HEK293 (cell line): Measurements from ENCODE around the gene PXDC1.

Experiments used
- CTCF ChIA-PET: fragments of 350-600 bp; formaldehyde crosslinking; extraction: SDS; loops from one replicate; lab custom pipeline; 2021; ENCODE audit warnings: antibody characterized with exemption; lab: Yijun Ruan, JAX
- POLR2A ChIA-PET: fragments of 300-600 bp; formaldehyde crosslinking; extraction: SDS; loops from one replicate; lab custom pipeline; 2020; ENCODE audit warnings: antibody characterized with exemption, inconsistent platforms; lab: Yijun Ruan, JAX
- H3K27ac ChIP-seq: fragments of 200-500 bp; sonication (Bioruptor generic); 2 replicates; pipeline ENCODE4 v1.5.1; 2014; ENCODE audit warnings: low read depth, low read length, control low read depth, inconsistent platforms; ENCODE audit errors: extremely low read depth
- H3K36me3 ChIP-seq, 2 experiments: fragments of 200-500 bp in 1 of 2; sonication (Bioruptor generic) in 1 of 2; 1 replicate in 1 of 2; 2 replicates in 1 of 2; pipeline ENCODE4 v1.5.1; 2014 to 2017; ENCODE audit warnings: inconsistent platforms in 2 of 2, low read length in 2 of 2; ENCODE audit not compliant: control insufficient read depth in 2 of 2, insufficient read depth in 1 of 2
- H3K4me1 ChIP-seq: fragments of 200-500 bp; sonication (Bioruptor generic); 2 replicates; pipeline ENCODE4 v1.5.1; 2014; ENCODE audit warnings: mild to moderate bottlenecking, low read length, inconsistent platforms; ENCODE audit not compliant: control insufficient read depth, insufficient read depth
- H3K4me3 ChIP-seq: 2 replicates; pipeline ENCODE4 v1.5.1; 2011; ENCODE audit warnings: low read depth, mild to moderate bottlenecking, control low read depth, low read length, moderate library complexity
- H3K9me3 ChIP-seq: fragments of 200-500 bp; sonication (Bioruptor generic); 2 replicates; pipeline ENCODE4 v1.5.1; 2014; ENCODE audit warnings: low read depth, low read length, inconsistent platforms; ENCODE audit not compliant: control insufficient read depth, insufficient read depth
- AEBP2 ChIP-seq: fragments of 450-650 bp; formaldehyde crosslinking; IDR thresholded peaks from 2 replicates; pipeline ENCODE4 v1.5.1; 2016; ENCODE audit warnings: missing biosample characterization, missing genetic modification characterization, borderline replicate concordance
- KLF1 ChIP-seq: fragments of 450-650 bp; formaldehyde crosslinking; IDR thresholded peaks from 2 replicates; pipeline ENCODE4 v1.5.1; 2016; ENCODE audit warnings: missing biosample characterization, missing genetic modification characterization
- PRDM2 ChIP-seq: fragments of 450-650 bp; formaldehyde crosslinking; IDR thresholded peaks from 2 replicates; pipeline ENCODE4 v1.5.1; 2016; ENCODE audit warnings: missing biosample characterization, missing genetic modification characterization, borderline replicate concordance
- ZFHX2 ChIP-seq: fragments of 450-650 bp; formaldehyde crosslinking; conservative IDR thresholded peaks from 2 replicates; pipeline ENCODE4 v1.5.1; 2016; ENCODE audit warnings: missing biosample characterization, missing genetic modification characterization
- ZNF426 ChIP-seq: fragments of 450-650 bp; formaldehyde crosslinking; IDR thresholded peaks from 2 replicates; pipeline ENCODE4 v1.5.1; 2017; ENCODE audit warnings: missing biosample characterization, missing genetic modification characterization, mild to moderate bottlenecking, inconsistent platforms, moderate library complexity
- ZNF449 ChIP-seq: fragments of 450-650 bp; formaldehyde crosslinking; IDR thresholded peaks from 2 replicates; pipeline ENCODE4 v1.5.1; 2017; ENCODE audit warnings: missing biosample characterization, mild to moderate bottlenecking, missing genetic modification characterization, moderate library complexity
- ZNF623 ChIP-seq: fragments of 450-650 bp; formaldehyde crosslinking; IDR thresholded peaks from 2 replicates; pipeline ENCODE4 v1.5.1; 2016; ENCODE audit warnings: missing biosample characterization, missing genetic modification characterization
- ZNF704 ChIP-seq: fragments of 450-650 bp; formaldehyde crosslinking; IDR thresholded peaks from 2 replicates; pipeline ENCODE4 v1.5.1; 2016; ENCODE audit warnings: missing biosample characterization, missing genetic modification characterization
- ZNF785 ChIP-seq: fragments of 450-650 bp; formaldehyde crosslinking; IDR thresholded peaks from 2 replicates; pipeline ENCODE4 v1.5.1; 2016; ENCODE audit warnings: missing biosample characterization, missing genetic modification characterization
- TF ChIP-seq, protein P1 (sequence below): fragments of 450-650 bp; formaldehyde crosslinking; IDR thresholded peaks from 2 replicates; pipeline ENCODE4 v1.5.0; 2017; ENCODE audit warnings: missing biosample characterization, missing genetic modification characterization, borderline replicate concordance

PXDC1 gene

GRCh38 chr6:3748208-3749066, 3.1 kb downstream of the PXDC1 start (continued):
- no peak for TF ChIP-seq PRDM2

DNA sequence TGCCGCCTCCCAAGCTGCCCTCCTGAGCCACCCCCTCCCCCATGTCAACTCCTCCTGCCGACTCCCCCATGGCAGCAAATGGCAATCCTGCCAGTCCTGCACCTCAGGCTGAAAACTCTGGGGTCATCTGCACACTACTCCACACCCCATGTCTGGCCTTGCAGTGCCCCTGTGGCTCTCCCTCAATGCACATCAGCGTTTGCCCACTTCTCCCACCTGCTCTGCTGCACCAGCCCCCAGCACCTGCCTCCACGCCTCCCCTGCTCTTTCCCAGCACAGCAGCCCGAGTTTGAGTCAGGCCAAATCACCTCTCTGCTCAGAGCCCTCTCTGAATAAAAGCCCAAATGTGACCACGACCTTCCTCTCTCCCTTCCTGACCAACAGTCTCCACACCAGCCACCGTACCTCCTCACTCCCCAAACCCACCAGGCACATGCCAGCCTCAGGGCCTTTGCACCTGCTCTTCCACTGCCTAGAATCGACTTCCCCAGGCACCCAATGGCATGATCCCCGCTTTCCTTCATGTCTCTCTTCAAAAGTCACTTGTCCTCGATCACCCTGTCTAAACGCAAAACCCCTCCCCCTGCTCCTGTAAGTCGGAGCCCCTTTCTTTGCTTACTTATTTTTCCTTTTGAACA, 4.3 kb downstream of the PXDC1 start:
- peak; percentile 96 for TF ChIP-seq ZNF623
- no peak for TF ChIP-seq ZFHX2 (tag by site-specific recombination)
- H3K9me3 ChIP-seq = no peaks in the 10 kb centered on the region
- H3K4me1 ChIP-seq = peaks cover 9% of the 10 kb centered on the region
- no peak overlapping the region for H3K4me3 ChIP-seq
- H3K36me3 ChIP-seq = peaks cover 0 to 6% of the 10 kb centered on the region in 2 experiments; a peak in 1 of 3 replicates
- ChIA-PET POLR2A (no interaction called here), CTCF (interaction anchor here (0.6 to 7.8 kb wide), 19 partner anchors 12 to 639 kb away, joined by 3 to 107 read pairs (median 8); partner anchors contain the start of gene FAM50B)
- H3K27ac ChIP-seq = no peak overlapping the region

DNA sequence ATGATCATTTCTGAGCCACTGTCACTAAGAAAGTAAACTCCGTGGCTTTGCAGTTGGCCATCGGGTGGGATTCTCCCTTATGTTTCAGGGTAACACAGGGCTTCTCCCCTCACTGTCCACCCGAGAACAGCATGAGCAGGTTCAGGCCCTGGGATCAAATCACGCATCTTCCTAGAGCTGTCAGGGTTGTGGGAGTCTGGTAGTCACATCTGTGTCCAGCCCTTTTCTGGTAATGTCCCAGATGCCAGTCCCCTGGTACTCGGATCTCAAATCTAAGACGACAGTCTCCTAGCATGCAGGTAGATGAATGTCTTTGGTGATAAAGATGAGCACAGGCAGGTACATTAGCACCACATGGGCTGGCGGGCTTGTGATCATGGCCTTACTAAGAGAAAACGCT, 4.8 kb downstream of the PXDC1 start:
- H3K27ac ChIP-seq = no peak overlapping the region
- TF ChIP-seq AEBP2 (tag by site-specific recombination) (no peak), ZNF426 (tag by site-specific recombination) (no peak), ZNF449 (no peak), KLF1 (no peak), ZNF785 (tag by site-specific recombination) (no peak), ZNF704 (no peak)
- TF ChIP-seq, protein P1, sequence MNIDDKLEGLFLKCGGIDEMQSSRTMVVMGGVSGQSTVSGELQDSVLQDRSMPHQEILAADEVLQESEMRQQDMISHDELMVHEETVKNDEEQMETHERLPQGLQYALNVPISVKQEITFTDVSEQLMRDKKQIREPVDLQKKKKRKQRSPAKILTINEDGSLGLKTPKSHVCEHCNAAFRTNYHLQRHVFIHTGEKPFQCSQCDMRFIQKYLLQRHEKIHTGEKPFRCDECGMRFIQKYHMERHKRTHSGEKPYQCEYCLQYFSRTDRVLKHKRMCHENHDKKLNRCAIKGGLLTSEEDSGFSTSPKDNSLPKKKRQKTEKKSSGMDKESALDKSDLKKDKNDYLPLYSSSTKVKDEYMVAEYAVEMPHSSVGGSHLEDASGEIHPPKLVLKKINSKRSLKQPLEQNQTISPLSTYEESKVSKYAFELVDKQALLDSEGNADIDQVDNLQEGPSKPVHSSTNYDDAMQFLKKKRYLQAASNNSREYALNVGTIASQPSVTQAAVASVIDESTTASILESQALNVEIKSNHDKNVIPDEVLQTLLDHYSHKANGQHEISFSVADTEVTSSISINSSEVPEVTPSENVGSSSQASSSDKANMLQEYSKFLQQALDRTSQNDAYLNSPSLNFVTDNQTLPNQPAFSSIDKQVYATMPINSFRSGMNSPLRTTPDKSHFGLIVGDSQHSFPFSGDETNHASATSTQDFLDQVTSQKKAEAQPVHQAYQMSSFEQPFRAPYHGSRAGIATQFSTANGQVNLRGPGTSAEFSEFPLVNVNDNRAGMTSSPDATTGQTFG (tag by site-specific recombination) = no peak
- CTCF ChIA-PET = interaction anchor here (0.6 to 7.8 kb wide), 10 partner anchors 101 to 245 kb away, joined by 3 to 107 read pairs (median 4); partner anchors contain the start of gene FAM50B
- peaks cover 0 to 6% of the 10 kb centered on the region in 2 experiments; a peak in 1 of 3 replicates for H3K36me3 ChIP-seq
- POLR2A ChIA-PET = no interaction called here
- H3K4me3 ChIP-seq = no peak overlapping the region
- no peaks in the 10 kb centered on the region for H3K9me3 ChIP-seq
- H3K4me1 ChIP-seq = peaks cover 9% of the 10 kb centered on the region
